KOPT-K1 (cell line): ENCODE results near the gene CNTNAP1.

ENCODE experiments used
- H3K27ac ChIP-seq: fragments of 200-600 bp; sonication (generic); 2 replicates; pipeline ENCODE4 v1.5.1; 2016; ENCODE audit warnings: antibody characterized with exemption, mild to moderate bottlenecking, low read depth, low read length; ENCODE audit not compliant: poor library complexity, severe bottlenecking
- H3K36me3 ChIP-seq: fragments of 200-600 bp; sonication (generic); 2 replicates; pipeline ENCODE4 v1.5.1; 2017; ENCODE audit warnings: antibody characterized with exemption, mild to moderate bottlenecking, low read length, moderate library complexity; ENCODE audit not compliant: insufficient read depth
- H3K9me3 ChIP-seq: fragments of 200-600 bp; sonication (generic); 2 replicates; pipeline ENCODE4 v1.5.1; 2017; ENCODE audit warnings: antibody characterized with exemption, low read length, mild to moderate bottlenecking; ENCODE audit not compliant: insufficient read depth, poor library complexity, severe bottlenecking

CNTNAP1 gene

DNA sequence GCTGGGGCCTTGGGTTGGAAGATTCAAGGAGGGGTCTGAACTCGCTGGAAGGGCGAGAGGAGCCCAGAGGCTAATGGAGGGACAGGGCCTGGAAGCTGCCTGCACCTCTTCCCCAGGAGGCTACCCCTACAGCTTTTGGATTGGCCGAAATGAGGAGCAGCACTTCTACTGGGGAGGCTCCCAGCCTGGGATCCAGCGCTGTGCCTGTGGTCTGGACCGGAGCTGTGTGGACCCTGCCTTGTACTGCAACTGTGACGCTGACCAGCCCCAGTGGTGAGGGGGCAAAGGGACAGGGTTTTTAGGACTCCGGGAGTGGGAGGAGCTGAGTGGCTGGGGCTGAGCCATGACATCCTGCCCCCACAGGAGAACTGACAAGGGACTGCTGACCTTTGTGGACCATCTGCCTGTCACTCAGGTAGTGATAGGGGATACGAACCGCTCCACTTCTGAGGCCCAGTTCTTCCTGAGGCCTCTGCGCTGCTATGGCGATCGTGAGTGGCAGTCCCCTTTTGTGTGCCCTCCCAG, 8.8 kb downstream of the CNTNAP1 start:
- Histone ChIP-seq H3K9me3 (no peaks in the 10 kb centered on the region), H3K36me3 (no peaks in the 10 kb centered on the region), H3K27ac (no peak overlapping the region)

DNA sequence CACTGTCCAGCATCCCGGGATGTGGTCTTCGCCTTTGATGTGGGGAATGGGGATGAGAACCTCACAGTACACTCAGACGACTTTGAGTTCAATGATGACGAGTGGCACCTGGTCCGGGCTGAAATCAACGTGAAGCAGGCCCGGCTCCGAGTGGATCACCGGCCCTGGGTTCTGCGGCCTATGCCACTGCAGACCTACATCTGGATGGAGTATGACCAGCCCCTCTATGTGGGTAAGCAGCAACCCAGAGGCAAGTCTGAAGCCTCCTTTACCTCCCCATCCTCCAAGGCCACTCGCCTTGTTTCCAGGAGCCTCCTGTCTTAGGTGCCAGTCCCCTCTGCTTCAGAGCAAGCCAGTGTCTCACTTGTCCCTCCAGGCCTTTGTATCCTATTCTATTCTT, 10.2 kb downstream of the CNTNAP1 start:
- Histone ChIP-seq H3K36me3 (no peaks in the 10 kb centered on the region), H3K27ac (no peak overlapping the region), H3K9me3 (no peaks in the 10 kb centered on the region)

DNA sequence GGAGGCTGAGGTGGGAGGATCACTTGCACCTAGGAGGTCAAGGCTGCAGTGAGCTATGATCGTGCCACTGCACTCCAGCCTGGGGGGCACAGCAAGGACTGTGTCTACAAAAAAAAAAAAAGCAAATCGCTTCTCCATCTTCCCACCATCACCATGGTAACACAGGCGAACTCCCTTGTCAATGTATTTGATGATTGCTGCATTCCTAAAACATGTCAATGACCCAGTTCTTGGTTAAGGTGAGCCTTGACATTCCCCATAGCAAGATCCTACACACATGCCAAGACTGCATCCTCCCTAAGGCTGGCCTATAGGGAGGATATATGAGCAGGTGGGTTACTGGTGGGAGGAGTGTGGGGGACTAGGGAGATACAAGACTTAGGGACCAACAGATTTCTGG, 12.2 kb downstream of the CNTNAP1 start:
- no peaks in the 10 kb centered on the region for H3K36me3 ChIP-seq
- H3K9me3 ChIP-seq, result no peaks in the 10 kb centered on the region
- no peak overlapping the region for H3K27ac ChIP-seq

DNA sequence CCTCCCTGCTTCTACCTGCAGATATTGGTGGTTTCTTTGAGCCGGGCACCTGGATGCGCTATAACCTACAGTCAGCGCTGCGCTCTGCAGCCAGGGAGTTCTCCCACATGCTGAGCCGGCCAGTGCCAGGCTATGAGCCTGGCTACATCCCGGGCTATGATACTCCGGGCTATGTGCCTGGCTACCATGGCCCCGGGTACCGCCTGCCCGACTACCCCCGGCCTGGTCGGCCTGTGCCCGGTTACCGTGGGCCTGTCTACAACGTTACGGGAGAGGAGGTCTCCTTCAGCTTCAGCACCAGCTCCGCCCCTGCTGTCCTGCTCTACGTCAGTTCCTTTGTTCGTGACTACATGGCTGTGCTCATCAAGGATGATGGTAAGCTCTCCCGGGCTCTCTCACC, 13.2 kb downstream of the CNTNAP1 start:
- Histone ChIP-seq H3K27ac (no peak overlapping the region), H3K36me3 (peaks cover 4% of the 10 kb centered on the region; the same call in 1 of the 2 replicates), H3K9me3 (no peaks in the 10 kb centered on the region)

DNA sequence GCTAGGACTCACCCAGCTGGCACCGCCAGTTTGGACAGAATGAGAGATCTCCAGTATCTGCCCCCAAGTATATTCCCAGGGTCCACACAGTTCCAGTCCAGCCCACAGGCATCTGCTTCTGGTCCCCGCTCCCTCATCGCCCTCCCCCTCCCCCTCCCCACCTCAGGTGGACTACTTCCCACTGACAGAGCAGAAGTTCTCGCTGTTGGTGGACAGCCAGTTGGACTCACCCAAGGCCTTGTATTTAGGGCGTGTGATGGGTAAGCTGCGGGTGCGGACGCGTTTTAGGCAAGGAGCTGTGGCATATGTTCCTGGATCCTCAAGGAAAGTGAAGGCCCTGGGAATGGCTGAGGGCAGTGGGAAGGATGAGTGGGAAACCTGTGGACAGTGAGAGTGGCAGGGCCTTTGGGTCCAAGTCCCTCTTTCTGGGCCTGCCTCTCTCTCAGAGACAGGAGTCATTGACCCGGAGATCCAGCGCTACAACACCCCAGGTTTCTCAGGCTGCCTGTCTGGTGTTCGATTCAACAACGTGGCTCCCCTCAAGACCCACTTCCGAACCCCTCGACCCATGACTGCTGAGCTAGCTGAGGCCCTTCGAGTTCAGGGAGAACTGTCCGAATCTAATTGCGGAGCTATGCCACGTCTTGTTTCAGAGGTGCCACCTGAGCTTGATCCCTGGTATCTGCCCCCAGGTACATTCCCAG, 14.9 kb downstream of the CNTNAP1 start:
- no peak overlapping the region for H3K27ac ChIP-seq
- no peaks in the 10 kb centered on the region for H3K9me3 ChIP-seq
- peaks cover 22% of the 10 kb centered on the region for H3K36me3 ChIP-seq

DNA sequence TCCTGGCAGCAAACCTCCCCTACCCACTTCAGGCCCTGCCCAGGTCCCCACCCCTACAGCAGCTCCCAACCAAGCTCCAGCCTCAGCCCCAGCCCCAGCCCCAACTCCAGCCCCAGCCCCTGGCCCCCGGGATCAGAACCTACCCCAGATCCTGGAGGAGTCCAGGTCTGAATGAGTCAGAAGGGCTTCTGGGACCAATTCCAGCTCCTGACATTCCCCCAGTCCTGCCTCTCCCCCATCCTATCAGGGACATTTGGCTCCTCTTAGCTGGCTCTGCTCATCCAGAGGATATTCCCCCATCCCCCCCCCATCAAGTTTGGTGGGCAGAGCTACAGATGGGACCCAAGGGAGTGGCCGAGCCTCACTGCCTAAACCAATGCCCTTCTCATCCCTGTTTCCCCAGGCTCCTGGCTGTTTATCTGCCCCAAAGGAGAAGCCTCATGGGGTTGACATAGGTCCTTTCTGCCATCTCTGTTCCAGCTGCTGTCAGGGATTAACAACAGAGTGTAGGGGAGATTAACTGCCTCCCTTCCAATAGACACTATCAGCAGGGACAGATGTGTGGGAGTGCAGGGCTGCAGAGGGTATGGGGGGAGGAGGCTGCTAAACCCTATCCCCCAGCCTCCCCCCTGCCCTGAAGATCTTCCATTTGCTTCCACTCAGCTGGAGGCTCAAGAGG, 16.5 kb downstream of the CNTNAP1 start:
- no peaks in the 10 kb centered on the region for H3K9me3 ChIP-seq
- H3K27ac ChIP-seq, result no peak overlapping the region

DNA sequence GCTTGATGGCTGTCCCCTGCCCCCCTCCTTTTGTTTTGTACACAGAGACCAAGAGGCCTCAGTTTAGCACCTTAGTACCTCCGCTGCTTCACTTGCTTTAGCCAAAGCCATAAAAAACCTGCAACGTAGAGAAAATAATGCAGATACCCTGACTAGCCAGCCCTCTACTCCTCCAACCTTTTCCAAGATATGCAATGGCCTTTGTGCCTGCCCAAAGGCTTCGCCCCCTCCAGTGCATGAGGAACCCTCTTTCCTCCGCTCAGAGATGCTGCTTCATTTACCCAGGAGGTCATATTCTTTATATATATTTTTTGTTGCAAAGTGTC, 17.0 kb downstream of the CNTNAP1 start:
- Histone ChIP-seq H3K9me3 (no peaks in the 10 kb centered on the region), H3K27ac (no peak overlapping the region), H3K36me3 (peaks cover 41% of the 10 kb centered on the region)

More for the DNA sequence above, 16.5 kb downstream of the CNTNAP1 start:
- H3K36me3 ChIP-seq, result peaks cover 36% of the 10 kb centered on the region

DNA sequence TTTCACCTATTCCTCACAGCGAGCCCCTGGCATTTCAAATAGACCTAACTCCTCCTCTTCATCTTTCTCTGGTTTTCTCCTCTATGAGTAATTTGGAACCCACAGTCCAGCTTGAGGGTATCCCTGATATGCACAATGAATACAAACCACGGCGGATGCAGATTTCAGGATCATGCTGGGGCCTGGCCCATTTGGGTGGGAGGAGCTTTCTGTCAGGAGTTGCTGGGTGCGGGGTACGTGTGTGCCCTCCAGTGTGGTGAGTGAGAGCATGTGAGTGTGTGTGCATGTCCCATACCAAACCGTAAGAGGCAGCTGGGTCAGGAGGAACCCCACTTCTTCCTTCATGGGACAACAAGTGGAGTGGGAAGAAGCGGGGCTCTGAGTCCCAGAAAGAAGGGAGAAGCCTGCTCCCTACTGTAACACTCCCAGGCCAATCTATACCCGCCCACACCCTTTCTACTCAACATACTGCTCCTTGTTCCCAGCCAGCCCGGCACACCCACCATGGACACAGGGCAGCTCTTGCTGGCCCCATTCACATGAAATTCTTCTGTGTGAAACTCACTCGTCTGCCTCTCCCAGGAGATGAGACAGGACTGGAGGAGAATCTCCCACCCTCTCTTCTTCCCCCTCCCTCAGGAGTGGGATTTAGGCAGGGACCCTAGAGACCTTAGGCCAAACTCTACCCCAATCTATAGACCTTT, 18.4 kb downstream of the CNTNAP1 start:
- Histone ChIP-seq H3K9me3 (no peaks in the 10 kb centered on the region), H3K36me3 (peaks cover 55% of the 10 kb centered on the region), H3K27ac (no peak overlapping the region)

- Histone ChIP-seq H3K36me3 (peaks cover 65% of the 10 kb centered on the region), H3K27ac (no peak overlapping the region), H3K9me3 (no peaks in the 10 kb centered on the region)
Measured at GRCh38 chr17:42702446-42702845, 20.1 kb downstream of the CNTNAP1 start.

DNA sequence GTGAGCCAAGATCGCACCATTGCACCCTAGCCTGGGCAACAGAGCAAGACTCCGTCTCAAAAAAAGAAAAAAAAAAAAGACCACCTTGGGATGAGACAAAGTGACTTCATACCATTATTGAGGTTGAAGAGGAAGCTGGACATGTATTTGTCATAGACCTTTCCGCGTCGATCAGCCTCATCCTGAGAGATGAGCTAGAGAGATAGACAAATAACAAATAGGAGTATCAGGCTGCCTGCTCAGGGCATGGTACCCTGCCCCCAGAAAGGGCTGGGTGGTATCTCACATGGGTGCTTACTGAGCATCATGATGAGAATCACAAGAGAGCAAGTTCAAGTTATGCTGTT, 22.1 kb downstream of the CNTNAP1 start:
- no peaks in the 10 kb centered on the region for H3K9me3 ChIP-seq

DNA sequence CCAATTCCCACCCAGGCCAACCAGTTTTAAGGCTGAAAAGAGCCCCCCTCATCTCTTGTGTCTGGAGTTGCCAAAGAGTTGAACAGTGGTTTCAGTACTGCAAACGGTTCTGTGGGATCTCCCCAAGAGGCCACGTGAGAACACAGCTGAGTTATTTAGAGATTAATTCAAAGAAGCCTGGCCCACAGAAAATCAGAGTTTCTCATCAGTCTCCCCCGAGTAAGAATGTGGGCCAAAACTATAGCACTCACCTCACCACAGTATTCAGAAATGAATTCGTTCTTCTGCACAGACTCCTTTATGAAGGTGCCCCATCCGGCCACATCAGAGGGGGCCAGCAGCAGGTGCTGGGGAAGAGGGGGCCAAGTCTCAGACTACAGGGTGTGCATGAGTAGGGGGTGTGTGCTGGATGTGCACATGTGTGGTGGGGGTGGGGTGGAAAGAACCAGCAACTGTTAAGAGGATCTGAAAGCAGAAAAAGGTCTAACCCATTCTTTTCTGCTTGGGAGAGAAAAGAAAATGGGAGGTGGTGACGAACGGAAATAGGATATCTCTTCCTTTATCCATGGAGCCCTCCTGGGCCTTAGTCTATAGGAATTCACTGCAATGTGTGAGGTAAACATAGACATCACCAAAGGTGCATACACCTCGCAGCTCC, 22.6 kb downstream of the CNTNAP1 start:
- H3K27ac ChIP-seq, result no peak overlapping the region
- no peaks in the 10 kb centered on the region for H3K9me3 ChIP-seq
- H3K36me3 ChIP-seq, result peaks cover 91% of the 10 kb centered on the region

More for the DNA sequence above, 22.1 kb downstream of the CNTNAP1 start:
- H3K27ac ChIP-seq, result no peak overlapping the region
- peaks cover 86% of the 10 kb centered on the region for H3K36me3 ChIP-seq

DNA sequence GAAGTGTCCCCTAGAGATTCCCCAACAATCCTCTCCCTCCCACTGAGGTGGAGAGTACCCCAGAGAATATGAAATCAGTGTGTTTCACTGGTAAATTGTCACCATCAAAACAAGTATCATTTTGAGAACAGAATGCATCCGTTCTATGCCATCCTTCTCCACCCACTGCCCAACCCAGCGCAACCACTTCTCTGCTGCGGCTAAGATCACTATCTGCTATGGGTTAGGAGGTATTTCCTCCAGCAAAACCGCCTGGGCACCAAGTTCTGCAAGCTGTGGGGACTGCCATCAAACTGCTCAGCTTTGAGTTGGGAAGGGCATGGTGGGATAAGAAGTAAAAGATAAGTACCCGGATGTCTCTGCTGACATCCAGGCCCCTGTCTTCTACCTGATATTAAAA, 24.4 kb downstream of the CNTNAP1 start:
- H3K36me3 ChIP-seq, result peaks cover 92% of the 10 kb centered on the region
- no peak overlapping the region for H3K27ac ChIP-seq

DNA sequence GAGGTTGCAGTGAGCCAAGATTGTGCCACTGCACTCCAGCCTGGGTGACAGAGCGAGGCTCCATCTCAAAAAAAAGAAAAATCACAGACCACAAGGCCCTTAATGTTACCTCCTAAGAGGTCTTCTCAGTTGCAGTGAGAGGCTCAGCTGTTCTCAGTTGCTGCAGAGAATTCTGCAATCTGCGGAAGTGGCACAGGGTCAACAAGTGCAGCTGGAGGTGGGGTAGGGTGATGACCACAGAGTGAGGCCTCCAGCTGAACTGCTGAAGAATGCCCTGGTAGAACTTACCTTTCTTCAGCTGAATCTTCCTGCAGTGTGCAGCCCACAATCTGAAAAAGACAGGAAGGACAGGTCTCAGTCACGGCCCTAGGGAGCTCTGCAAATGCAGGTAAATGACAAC, 26.3 kb downstream of the CNTNAP1 start:
- Histone ChIP-seq H3K36me3 (peaks cover 83% of the 10 kb centered on the region), H3K27ac (no peak overlapping the region)

More for the DNA sequence above, 24.4 kb downstream of the CNTNAP1 start:
- no peaks in the 10 kb centered on the region for H3K9me3 ChIP-seq

GRCh38 chr17:42709561-42709960, 27.2 kb downstream of the CNTNAP1 start:
- Histone ChIP-seq H3K9me3 (no peaks in the 10 kb centered on the region), H3K36me3 (peaks cover 73% of the 10 kb centered on the region), H3K27ac (no peak overlapping the region)

More for the DNA sequence above, 26.3 kb downstream of the CNTNAP1 start:
- no peaks in the 10 kb centered on the region for H3K9me3 ChIP-seq

GRCh38 chr17:42720996-42721583, 38.8 kb downstream of the CNTNAP1 start:
- H3K9me3 ChIP-seq, result no peaks in the 10 kb centered on the region
- H3K36me3 ChIP-seq, result peaks cover 86% of the 10 kb centered on the region
- no peak overlapping the region for H3K27ac ChIP-seq
